Measurements from ENCODE around the gene CEP128.

DNA sequence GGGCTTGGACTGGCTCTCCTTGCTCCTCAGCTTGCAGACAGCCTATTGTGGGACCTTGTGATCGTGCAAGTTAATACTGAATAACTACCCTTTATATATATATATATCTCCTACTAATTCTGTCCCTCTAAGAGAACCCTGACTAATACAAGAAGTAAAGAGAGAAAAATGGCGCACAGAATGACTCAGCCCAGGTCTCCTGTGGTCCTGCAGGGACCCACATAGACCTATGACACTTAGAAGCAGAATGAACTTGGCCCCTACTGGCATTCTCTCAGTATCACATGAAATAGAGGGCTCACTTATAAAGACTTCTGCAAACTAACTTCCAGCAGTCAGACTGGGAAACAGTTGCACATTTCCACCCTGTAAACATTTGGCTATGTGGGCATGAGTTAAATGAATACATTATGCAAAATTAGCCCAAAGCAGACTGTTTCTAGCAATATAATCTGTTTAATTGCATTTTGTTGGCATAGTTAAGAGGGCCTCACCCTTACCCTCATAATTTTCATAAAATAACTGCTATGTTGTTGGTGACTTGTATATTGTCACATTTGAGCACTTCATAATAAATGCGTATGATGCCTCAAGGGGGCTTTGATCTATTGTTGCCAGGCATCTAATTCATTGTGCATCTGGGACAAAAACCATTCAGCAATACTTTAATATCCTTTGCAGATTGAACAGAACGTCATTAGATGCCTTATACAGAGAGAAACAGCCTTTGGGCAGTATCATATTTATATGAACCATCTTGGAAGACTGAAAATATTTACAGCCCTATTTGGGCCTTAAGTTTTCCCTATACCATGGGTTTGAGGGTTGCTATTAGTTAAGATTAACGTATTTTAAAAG lies 380.5 kb downstream of the CEP128 start:
- TF ChIP-seq ZNF274 (IDR thresholded peaks at IDR 0.05; ENCODE audit: low read depth, low read length): no peak
- TF ChIP-seq YY1 (IDR thresholded peaks at IDR 0.05; ENCODE audit: insufficient read depth, insufficient read length): no peak
